GM21619 (cell line): ENCODE data around the gene SCN1B.
"Not testable (repeated sequence)": the region's sequence is repeated elsewhere in the genome, so short reads cannot be mapped to it uniquely, and the experiment has no call there.

Experiments used
- ATAC-seq: cut with Tn5 transposase; IDR thresholded peaks from one replicate; pipeline ENCODE4 v1.9.1; 2021; ENCODE audit not compliant: unreplicated experiment

SCN1B gene

GRCh38 chr19:35000647-35001501 lies 29.4 kb upstream of the SCN1B start:
- no peak for ATAC-seq

GRCh38 chr19:35002037-35002535 lies 28.2 kb upstream of the SCN1B start:
- ATAC-seq = no peak

- ATAC-seq = no peak
These were observed 25.6 kb upstream of the SCN1B start for GRCh38 chr19:35004517-35005255.

- ATAC-seq = no peak
These were observed 24.9 kb upstream of the SCN1B start for GRCh38 chr19:35005256-35005977.

GRCh38 chr19:35006007-35006341 lies 24.3 kb upstream of the SCN1B start:
- ATAC-seq = not testable (repeated sequence)

- ATAC-seq = no peak
These were observed 23.8 kb upstream of the SCN1B start for GRCh38 chr19:35006342-35006998.

GRCh38 chr19:35006999-35007365 lies 23.3 kb upstream of the SCN1B start:
- ATAC-seq = no peak

GRCh38 chr19:35007427-35007826 lies 22.8 kb upstream of the SCN1B start:
- not testable (repeated sequence) for ATAC-seq

- ATAC-seq = no peak
These were observed 21.4 kb upstream of the SCN1B start for GRCh38 chr19:35008891-35009341.

- no peak for ATAC-seq
These were observed 20.6 kb upstream of the SCN1B start for GRCh38 chr19:35009424-35010415.

GRCh38 chr19:35011091-35011689 lies 19.1 kb upstream of the SCN1B start:
- ATAC-seq = no peak

GRCh38 chr19:35011737-35012682 lies 18.3 kb upstream of the SCN1B start:
- no peak for ATAC-seq

- no peak for ATAC-seq
These were observed 17.0 kb upstream of the SCN1B start for GRCh38 chr19:35013041-35013819.

- no peak for ATAC-seq
These were observed 16.2 kb upstream of the SCN1B start for GRCh38 chr19:35013820-35014754.

GRCh38 chr19:35014774-35015173 lies 15.5 kb upstream of the SCN1B start:
- not testable (repeated sequence) for ATAC-seq

- no peak for ATAC-seq
These were observed 14.9 kb upstream of the SCN1B start for GRCh38 chr19:35015270-35015953.
